A549 (cell line): ENCODE measurements around the gene ZNF71. TPM values are rescaled to one million over a fixed set of nuclear protein-coding genes. Genes with fewer than 3 reads are reported as not detected.

ENCODE experiments used
- ATAC-seq, 2 experiments: fragments of 200-7000 bp in 1 of 2; fragments of >200 bp in 1 of 2; cut with Nextera tagmentation in 1 of 2; cut with Tn5 transposase in 1 of 2; 3 replicates each; pipeline versions ENCODE4 v1.8.0 to v1.9.1; 2018 to 2020; ENCODE audit warnings: mild to moderate bottlenecking in 1 of 2, moderate library complexity in 1 of 2
- CTCF ChIA-PET: fragments of 300-600 bp; sonication (Branson Sonifier 250); formaldehyde crosslinking; extraction: SDS; loops from one replicate; lab custom pipeline; 2021; ENCODE audit warnings: antibody characterized with exemption, inconsistent platforms; lab: Yijun Ruan, JAX
- POLR2A ChIA-PET: fragments of 350-600 bp; formaldehyde crosslinking; extraction: SDS; loops from one replicate; lab custom pipeline; 2021; ENCODE audit warnings: antibody characterized with exemption, inconsistent platforms; lab: Yijun Ruan, JAX
- DNase-seq, 2 experiments: peaks; one replicate each; pipeline versions ENCODE4 v3.0.0 to v3.0.0-alpha.2; 2011 to 2016; ENCODE audit warnings: low read depth in 1 of 2, low spot score in 1 of 2
- FAIRE-seq: peaks from 2 replicates; lab custom pipeline; 2011; peaks lifted over from hg19 to GRCh38; lab: Jason Lieb, UNC
- H3K27ac ChIP-seq, 2 experiments: fragments of >200 bp; sonication (Bioruptor Twin); formaldehyde crosslinking; 3 replicates each; pipeline ENCODE4 v1.5.1; 2016 to 2017
- H3K4me1 ChIP-seq: fragments of >200 bp; sonication (Bioruptor Twin); formaldehyde crosslinking; 3 replicates; pipeline ENCODE4 v1.6.1; 2016
- H3K4me2 ChIP-seq: fragments of >200 bp; sonication (Bioruptor Twin); formaldehyde crosslinking; 3 replicates; pipeline ENCODE4 v1.6.1; 2016
- H3K4me3 ChIP-seq: fragments of >200 bp; sonication (Bioruptor Twin); formaldehyde crosslinking; 3 replicates; pipeline ENCODE4 v1.5.1; 2016
- H3K9me3 ChIP-seq: fragments of >200 bp; sonication (Bioruptor Twin); formaldehyde crosslinking; 3 replicates; pipeline ENCODE4 v1.6.1; 2016
- BHLHE40 ChIP-seq: IDR thresholded peaks from 2 replicates; pipeline ENCODE4 v1.6.1; 2012; ENCODE audit warnings: low read depth, low read length, inconsistent platforms
- CHD4 ChIP-seq: fragments of 200-600 bp; sonication (generic); IDR thresholded peaks from 2 replicates; pipeline ENCODE4 v1.6.1; 2016; ENCODE audit warnings: antibody characterized with exemption, mild to moderate bottlenecking, borderline replicate concordance
- CTCF ChIP-seq: fragments of >200 bp; sonication (Bioruptor Twin); formaldehyde crosslinking; IDR thresholded peaks from 3 replicates; pipeline ENCODE4 v1.5.1; 2016
- EHMT2 ChIP-seq: fragments of 200-600 bp; sonication (generic); IDR thresholded peaks from 2 replicates; pipeline ENCODE4 v1.6.1; 2016; ENCODE audit warnings: antibody characterized with exemption, low read depth, mild to moderate bottlenecking, moderate library complexity
- EP300 ChIP-seq, 2 experiments: fragments of >200 bp; sonication (Bioruptor Twin); formaldehyde crosslinking; IDR thresholded peaks; 2 replicates in 1 of 2; 3 replicates in 1 of 2; pipeline ENCODE4 v1.6.1; 2016 to 2017
- ESRRA ChIP-seq: fragments of 150-350 bp; IDR thresholded peaks from 2 replicates; pipeline ENCODE4 v1.6.1; 2014; ENCODE audit warnings: mild to moderate bottlenecking, low read length, borderline replicate concordance
- FOSL2 ChIP-seq, 2 experiments: fragments of 450-650 bp in 1 of 2; fragments of >200 bp in 1 of 2; sonication (Bioruptor Twin) in 1 of 2; formaldehyde crosslinking; IDR thresholded peaks; 2 replicates each; pipeline versions ENCODE4 v1.5.0 to v1.6.1; 2016 to 2020; ENCODE audit warnings: mild to moderate bottlenecking in 1 of 2, moderate library complexity in 1 of 2
- HDAC2 ChIP-seq: fragments of 200-600 bp; sonication (generic); IDR thresholded peaks from 2 replicates; pipeline ENCODE4 v1.6.1; 2016
- HOXA7 ChIP-seq: fragments of 250-450 bp; sonication (Bioruptor Pico); IDR thresholded peaks from 2 replicates; pipeline ENCODE4 v1.5.0; 2020; ENCODE audit warnings: mild to moderate bottlenecking, moderate library complexity
- HOXB13 ChIP-seq: fragments of 250-450 bp; sonication (Bioruptor Pico); IDR thresholded peaks from 2 replicates; pipeline ENCODE4 v1.5.0; 2020; ENCODE audit warnings: low read depth, mild to moderate bottlenecking, moderate library complexity
- JUN ChIP-seq, 2 experiments: fragments of >200 bp; sonication (Bioruptor Twin); formaldehyde crosslinking; IDR thresholded peaks; 2 replicates in 1 of 2; 3 replicates in 1 of 2; pipeline ENCODE4 v1.6.1; 2016 to 2017
- KDM5A ChIP-seq: fragments of 200-600 bp; sonication (generic); IDR thresholded peaks from 2 replicates; pipeline ENCODE4 v1.6.1; 2016; ENCODE audit warnings: antibody characterized with exemption, mild to moderate bottlenecking
- MAFK ChIP-seq: fragments of 450-650 bp; IDR thresholded peaks from 2 replicates; pipeline ENCODE4 v1.6.1; 2014; ENCODE audit not compliant: partially characterized antibody
- MAX ChIP-seq: IDR thresholded peaks from 2 replicates; pipeline ENCODE4 v1.6.1; 2012
- MAZ ChIP-seq: fragments of 150-350 bp; IDR thresholded peaks from 2 replicates; pipeline ENCODE4 v1.6.1; 2014; ENCODE audit warnings: antibody characterized with exemption, low read depth, low read length, borderline replicate concordance
- PBX3 ChIP-seq: IDR thresholded peaks from 2 replicates; pipeline ENCODE4 v1.6.1; 2012
- POLR2AphosphoS2 ChIP-seq: conservative IDR thresholded peaks from 2 replicates; pipeline ENCODE4 v1.6.1; 2012; ENCODE audit warnings: low read length, improper control_type of control experiment, inconsistent platforms
- RARB ChIP-seq: fragments of 250-450 bp; sonication (Bioruptor Pico); IDR thresholded peaks from 2 replicates; pipeline ENCODE4 v1.8.0; 2021; ENCODE audit warnings: mild to moderate bottlenecking, moderate library complexity
- RNF2 ChIP-seq: fragments of 200-600 bp; sonication (generic); IDR thresholded peaks from 2 replicates; pipeline ENCODE4 v1.6.1; 2016; ENCODE audit warnings: low read depth, mild to moderate bottlenecking, antibody characterized with exemption, moderate library complexity, borderline replicate concordance
- SMC3 ChIP-seq: fragments of >200 bp; sonication (Bioruptor Twin); formaldehyde crosslinking; IDR thresholded peaks from 3 replicates; pipeline ENCODE4 v1.6.1; 2018; ENCODE audit warnings: inconsistent platforms
- ZFP36 ChIP-seq: fragments of 450-650 bp; IDR thresholded peaks from 2 replicates; pipeline ENCODE4 v1.6.1; 2014; ENCODE audit warnings: borderline replicate concordance; ENCODE audit not compliant: partially characterized antibody
- ZNF302 ChIP-seq: fragments of 250-450 bp; sonication (Bioruptor Pico); IDR thresholded peaks from 2 replicates; pipeline ENCODE4 v1.9.0; 2021; ENCODE audit warnings: inconsistent platforms, mild to moderate bottlenecking, moderate library complexity
- WGBS: methylation state at CpG from one replicate; pipeline ENCODE4 v1.1.6; 2017; ENCODE audit errors: missing lambda C conversion rate; 5-methylcytosine and 5-hydroxymethylcytosine counted together
- polyA plus RNA-seq, 4 experiments: library from polyadenylated mRNA; depleted of rRNA in 3 of 4; stranded (reverse); fragments of >200 nt; fragmentation: RNase III in 1 of 4; extraction: RNeasy Plus Mini Kit Qiagen cat#74134 plus additional on column Dnase treatment in 1 of 4; gene quantifications; 2 replicates in 3 of 4; 3 replicates in 1 of 4; pipeline ENCODE4 v1.2.3, GENCODE V29; 2011 to 2017
- TF ChIP-seq, protein P1 (sequence below): fragments of 250-450 bp; sonication (Bioruptor Pico); IDR thresholded peaks from 2 replicates; pipeline ENCODE4 v1.5.0; 2020; ENCODE audit warnings: low read depth, mild to moderate bottlenecking, moderate library complexity
- TF ChIP-seq, protein P2 (sequence below): fragments of 200-600 bp; sonication (generic); IDR thresholded peaks from 2 replicates; pipeline ENCODE4 v1.6.1; 2016; ENCODE audit warnings: antibody characterized with exemption, mild to moderate bottlenecking, moderate library complexity

ZNF71 gene
- polyA plus RNA-seq, 2 of the 4 experiments (the other 2 are of a cell fraction): 6.8 to 8.1 TPM

- no peak for DNase-seq
- no peak overlapping the region for H3K4me2 ChIP-seq
- 88% methylated on average over 57 of the region's 60 CpGs for WGBS
- no peak overlapping the region for H3K27ac ChIP-seq
- POLR2A ChIA-PET: no interaction called here
- ATAC-seq: no peak; a peak in 1 of 6 replicates
- H3K4me3 ChIP-seq: no peak overlapping the region
- H3K9me3 ChIP-seq: peaks cover 61% of the 10 kb centered on the region
- CTCF ChIA-PET: no interaction called here
- TF ChIP-seq HDAC2 (no peak), CTCF (no peak), HOXB13 (CRISPR knock-in tag) (no peak), EP300 (IDR thresholded peaks at IDR 0.05) (no peak), MAZ (no peak), POLR2AphosphoS2 (no peak), KDM5A (no peak), JUN (IDR thresholded peaks at IDR 0.05) (no peak), RARB (CRISPR knock-in tag) (no peak)
- H3K4me1 ChIP-seq: no peaks in the 10 kb centered on the region
- no peak for FAIRE-seq
These were observed 68.9 kb downstream of the ZNF71 start for GRCh38 chr19:56663931-56664500.

DNA sequence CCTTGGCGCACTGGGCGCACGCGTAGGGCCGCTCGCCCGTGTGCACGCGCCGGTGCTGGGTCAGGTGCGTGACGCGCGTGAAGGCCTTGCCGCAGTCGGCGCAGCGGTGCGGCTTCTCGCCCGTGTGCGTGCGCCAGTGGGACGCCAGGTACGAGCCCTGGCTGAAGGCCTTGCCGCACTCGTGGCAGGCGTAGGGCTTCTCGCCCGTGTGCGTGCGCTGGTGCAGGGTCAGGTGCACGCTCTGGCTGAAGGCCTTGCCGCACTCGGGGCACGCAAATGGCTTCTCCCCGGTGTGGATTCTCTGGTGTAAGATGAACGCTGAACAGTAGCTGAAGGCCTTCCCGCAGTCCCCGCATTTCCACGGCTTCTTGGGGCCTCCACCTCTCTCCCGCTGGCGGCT lies 69.4 kb downstream of the ZNF71 start:
- H3K9me3 ChIP-seq: peaks cover 61% of the 10 kb centered on the region
- TF ChIP-seq CHD4 (no peak), FOSL2 (IDR thresholded peaks at IDR 0.05) (no peak), FOSL2 (CRISPR knock-in tag; IDR thresholded peaks at IDR 0.05) (no peak), ESRRA (no peak), PBX3 (no peak), HDAC2 (no peak), MAFK (no peak), HOXA7 (CRISPR knock-in tag) (no peak)
- TF ChIP-seq, protein P1, sequence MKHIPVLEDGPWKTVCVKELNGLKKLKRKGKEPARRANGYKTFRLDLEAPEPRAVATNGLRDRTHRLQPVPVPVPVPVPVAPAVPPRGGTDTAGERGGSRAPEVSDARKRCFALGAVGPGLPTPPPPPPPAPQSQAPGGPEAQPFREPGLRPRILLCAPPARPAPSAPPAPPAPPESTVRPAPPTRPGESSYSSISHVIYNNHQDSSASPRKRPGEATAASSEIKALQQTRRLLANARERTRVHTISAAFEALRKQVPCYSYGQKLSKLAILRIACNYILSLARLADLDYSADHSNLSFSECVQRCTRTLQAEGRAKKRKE (CRISPR knock-in tag): no peak
- no peak for ATAC-seq
- no peaks in the 10 kb centered on the region for H3K4me1 ChIP-seq
- H3K27ac ChIP-seq: no peak overlapping the region
- 72% methylated on average over 29 of the region's 43 CpGs for WGBS
- CTCF ChIA-PET: no interaction called here
- H3K4me3 ChIP-seq: no peak overlapping the region
- no peak for FAIRE-seq
- POLR2A ChIA-PET: no interaction called here
- H3K4me2 ChIP-seq: no peak overlapping the region
- DNase-seq: no peak

DNA sequence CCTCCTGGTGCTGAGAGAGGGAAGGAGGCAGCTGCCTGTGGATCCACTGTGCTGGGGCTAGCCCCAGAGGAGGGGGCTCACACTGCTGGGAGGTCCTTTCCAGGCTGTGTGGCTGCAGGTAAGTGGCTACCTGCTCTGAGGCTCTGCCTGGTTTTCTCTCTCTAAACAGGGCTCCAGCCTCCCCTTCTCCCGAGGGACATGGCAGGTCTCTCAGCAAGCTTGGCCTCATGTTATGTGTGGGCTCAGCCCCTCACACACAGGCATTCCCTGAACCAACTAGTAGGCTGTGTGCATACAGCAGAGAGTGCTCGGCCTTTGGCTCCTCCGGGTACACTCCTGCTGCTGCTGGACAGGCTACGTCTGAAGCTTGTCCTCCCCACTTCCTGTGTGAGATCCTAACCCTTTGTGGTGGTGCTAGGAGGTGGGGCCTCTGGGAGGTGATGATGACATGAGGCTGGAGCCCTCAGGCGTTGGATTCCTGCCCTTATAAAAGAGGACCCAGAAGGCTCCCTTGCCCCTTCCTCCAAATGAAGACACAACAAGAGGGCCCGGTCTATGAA lies 72.3 kb downstream of the ZNF71 start:
- under 1% methylated on average over 5 of the region's 6 CpGs for WGBS
- TF ChIP-seq MAX (no peak), EHMT2 (no peak), ZFP36 (no peak), SMC3 (no peak), FOSL2 (IDR thresholded peaks at IDR 0.05) (no peak), FOSL2 (CRISPR knock-in tag; IDR thresholded peaks at IDR 0.05) (no peak), ZNF302 (CRISPR knock-in tag) (no peak), BHLHE40 (no peak), MAZ (no peak), RNF2 (no peak)
- TF ChIP-seq, protein P2, sequence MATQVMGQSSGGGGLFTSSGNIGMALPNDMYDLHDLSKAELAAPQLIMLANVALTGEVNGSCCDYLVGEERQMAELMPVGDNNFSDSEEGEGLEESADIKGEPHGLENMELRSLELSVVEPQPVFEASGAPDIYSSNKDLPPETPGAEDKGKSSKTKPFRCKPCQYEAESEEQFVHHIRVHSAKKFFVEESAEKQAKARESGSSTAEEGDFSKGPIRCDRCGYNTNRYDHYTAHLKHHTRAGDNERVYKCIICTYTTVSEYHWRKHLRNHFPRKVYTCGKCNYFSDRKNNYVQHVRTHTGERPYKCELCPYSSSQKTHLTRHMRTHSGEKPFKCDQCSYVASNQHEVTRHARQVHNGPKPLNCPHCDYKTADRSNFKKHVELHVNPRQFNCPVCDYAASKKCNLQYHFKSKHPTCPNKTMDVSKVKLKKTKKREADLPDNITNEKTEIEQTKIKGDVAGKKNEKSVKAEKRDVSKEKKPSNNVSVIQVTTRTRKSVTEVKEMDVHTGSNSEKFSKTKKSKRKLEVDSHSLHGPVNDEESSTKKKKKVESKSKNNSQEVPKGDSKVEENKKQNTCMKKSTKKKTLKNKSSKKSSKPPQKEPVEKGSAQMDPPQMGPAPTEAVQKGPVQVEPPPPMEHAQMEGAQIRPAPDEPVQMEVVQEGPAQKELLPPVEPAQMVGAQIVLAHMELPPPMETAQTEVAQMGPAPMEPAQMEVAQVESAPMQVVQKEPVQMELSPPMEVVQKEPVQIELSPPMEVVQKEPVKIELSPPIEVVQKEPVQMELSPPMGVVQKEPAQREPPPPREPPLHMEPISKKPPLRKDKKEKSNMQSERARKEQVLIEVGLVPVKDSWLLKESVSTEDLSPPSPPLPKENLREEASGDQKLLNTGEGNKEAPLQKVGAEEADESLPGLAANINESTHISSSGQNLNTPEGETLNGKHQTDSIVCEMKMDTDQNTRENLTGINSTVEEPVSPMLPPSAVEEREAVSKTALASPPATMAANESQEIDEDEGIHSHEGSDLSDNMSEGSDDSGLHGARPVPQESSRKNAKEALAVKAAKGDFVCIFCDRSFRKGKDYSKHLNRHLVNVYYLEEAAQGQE: no peak

More for the DNA sequence above, 72.3 kb downstream of the ZNF71 start:
- H3K27ac ChIP-seq: no peak overlapping the region
- ATAC-seq: no peak
- no peak for FAIRE-seq
- H3K4me2 ChIP-seq: no peak overlapping the region
- no peaks in the 10 kb centered on the region for H3K4me1 ChIP-seq
- H3K9me3 ChIP-seq: peaks cover 58% of the 10 kb centered on the region
- no peak for DNase-seq
- no peak overlapping the region for H3K4me3 ChIP-seq
- CTCF ChIA-PET: no interaction called here
- POLR2A ChIA-PET: no interaction called here
